ENCODE data around the gene SLC6A6. TPM values are rescaled to one million over a fixed set of nuclear protein-coding genes. Genes with fewer than 3 reads are reported as not detected.

The SLC6A6 gene
- total RNA-seq, 4 donors from 2014 or later, result 15.0 to 36.2 (median 23.7) TPM

- no peaks in the 10 kb centered on the region for H3K9me3 ChIP-seq
- DNase-seq (ENCODE audit: extremely low spot score), result no peak
- WGBS, result 73% methylated on average over 2 of the region's 2 CpGs
- no peak for TF ChIP-seq POLR2AphosphoS5 (IDR thresholded peaks at IDR 0.05)
- no peak for TF ChIP-seq EP300 (IDR thresholded peaks at IDR 0.05)
- TF ChIP-seq POLR2A (IDR thresholded peaks at IDR 0.05; ENCODE audit: low read depth), result no peak
- TF ChIP-seq CTCF (IDR thresholded peaks at IDR 0.05), result no peak
- peaks cover 3 to 82% (median 62%) of the 10 kb centered on the region in 4 donors for H3K4me1 ChIP-seq
- no peak overlapping the region for H3K4me3 ChIP-seq
- H3K36me3 ChIP-seq, result peaks cover 0 to under 1% (median 0%) of the 10 kb centered on the region in 4 donors
- H3K27me3 ChIP-seq, result no peaks in the 10 kb centered on the region
- intact Hi-C loops (cut with DNase I), result no loop called here
- no peak overlapping the region for H3K27ac ChIP-seq (replicated peaks in 1 of 4)
These were observed 20.9 kb downstream of the SLC6A6 start for GRCh38 chr3:14423197-14423743.

- WGBS, result 48% methylated on average over 3 of the region's 3 CpGs
- H3K4me3 ChIP-seq, result no peak overlapping the region
- TF ChIP-seq EP300 (IDR thresholded peaks at IDR 0.05) (no peak), POLR2AphosphoS5 (IDR thresholded peaks at IDR 0.05) (no peak), CTCF (IDR thresholded peaks at IDR 0.05) (no peak), POLR2A (IDR thresholded peaks at IDR 0.05; ENCODE audit: low read depth) (no peak)
- H3K27me3 ChIP-seq, result no peaks in the 10 kb centered on the region
- no peak for DNase-seq (ENCODE audit: extremely low spot score)
- intact Hi-C loops (cut with DNase I), result no loop called here
- no peaks in the 10 kb centered on the region for H3K36me3 ChIP-seq
- H3K4me1 ChIP-seq, result peaks cover 3 to 89% (median 69%) of the 10 kb centered on the region in 4 donors
- H3K27ac ChIP-seq (replicated peaks in 1 of 4), result no peak overlapping the region
- H3K9me3 ChIP-seq, result no peaks in the 10 kb centered on the region
These were observed 21.6 kb downstream of the SLC6A6 start for GRCh38 chr3:14423963-14424362.

- intact Hi-C loops (cut with DNase I), result no loop called here
- Histone ChIP-seq H3K36me3 (no peaks in the 10 kb centered on the region), H3K9me3 (no peaks in the 10 kb centered on the region), H3K4me1 (peaks cover 3 to 88% (median 69%) of the 10 kb centered on the region in 4 donors), H3K27ac (replicated peaks in 1 of 4) (no peak overlapping the region), H3K4me3 (no peak overlapping the region), H3K27me3 (no peaks in the 10 kb centered on the region)
- no peak for TF ChIP-seq EP300 (IDR thresholded peaks at IDR 0.05)
- TF ChIP-seq POLR2A (IDR thresholded peaks at IDR 0.05; ENCODE audit: low read depth), result no peak
- TF ChIP-seq POLR2AphosphoS5 (IDR thresholded peaks at IDR 0.05), result no peak
- TF ChIP-seq CTCF (IDR thresholded peaks at IDR 0.05), result no peak
- no peak for DNase-seq (ENCODE audit: extremely low spot score)
- 65% methylated on average over 20 of the region's 23 CpGs for WGBS
These were observed 22.5 kb downstream of the SLC6A6 start for GRCh38 chr3:14424711-14425580.

GRCh38 chr3:14425581-14426304 lies 23.3 kb downstream of the SLC6A6 start:
- DNase-seq (ENCODE audit: extremely low spot score), result no peak
- H3K27ac ChIP-seq (replicated peaks in 1 of 4), result no peak overlapping the region
- intact Hi-C loops (cut with DNase I), result no loop called here
- no peaks in the 10 kb centered on the region for H3K36me3 ChIP-seq
- 77% methylated on average over 13 of the region's 16 CpGs for WGBS
- H3K4me1 ChIP-seq, result peaks cover 4 to 84% (median 67%) of the 10 kb centered on the region in 4 donors
- no peak overlapping the region for H3K4me3 ChIP-seq
- H3K9me3 ChIP-seq, result no peaks in the 10 kb centered on the region
- TF ChIP-seq POLR2AphosphoS5 (IDR thresholded peaks at IDR 0.05), result no peak
- no peaks in the 10 kb centered on the region for H3K27me3 ChIP-seq

GRCh38 chr3:14426305-14426620 lies 23.9 kb downstream of the SLC6A6 start:
- DNase-seq (ENCODE audit: extremely low spot score), result no peak
- H3K9me3 ChIP-seq, result no peaks in the 10 kb centered on the region
- no peaks in the 10 kb centered on the region for H3K36me3 ChIP-seq
- WGBS, result 90% methylated on average over 5 of the region's 5 CpGs
- H3K27ac ChIP-seq (replicated peaks in 1 of 4), result no peak overlapping the region
- intact Hi-C loops (cut with DNase I), result no loop called here
- H3K4me3 ChIP-seq, result no peak overlapping the region
- TF ChIP-seq POLR2AphosphoS5 (IDR thresholded peaks at IDR 0.05) (no peak), CTCF (IDR thresholded peaks at IDR 0.05) (no peak), POLR2A (IDR thresholded peaks at IDR 0.05; ENCODE audit: low read depth) (no peak), EP300 (IDR thresholded peaks at IDR 0.05) (no peak)
- no peaks in the 10 kb centered on the region for H3K27me3 ChIP-seq
- H3K4me1 ChIP-seq, result peaks cover 9 to 84% (median 68%) of the 10 kb centered on the region in 4 donors
